ENCODE data around the gene ZNF511.

The ZNF511 gene

DNA sequence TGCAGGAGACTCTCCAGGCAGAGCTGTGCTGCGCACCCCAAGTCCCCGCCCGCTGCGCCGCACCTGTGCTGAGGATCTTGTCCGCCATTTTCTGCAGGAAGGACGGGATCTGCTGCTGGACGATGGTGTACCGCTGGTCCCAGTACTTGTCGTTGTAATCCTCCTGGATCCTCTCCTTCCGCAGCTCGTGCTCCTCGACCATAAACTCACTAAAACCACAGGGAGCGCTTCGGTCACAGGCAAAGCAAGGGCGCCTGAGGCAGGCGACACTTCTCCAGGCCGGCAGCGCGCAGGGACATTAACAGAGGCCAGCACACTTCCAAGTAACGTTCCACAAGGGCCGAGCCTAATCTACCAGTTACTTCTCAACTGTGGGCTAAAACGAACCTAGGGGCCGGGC lies 19.0 kb upstream of the ZNF511 start:
- no peak for DNase-seq (ENCODE audit: extremely low spot score)
- POLR2A ChIA-PET: no interaction called here
- TF ChIP-seq, protein P1, sequence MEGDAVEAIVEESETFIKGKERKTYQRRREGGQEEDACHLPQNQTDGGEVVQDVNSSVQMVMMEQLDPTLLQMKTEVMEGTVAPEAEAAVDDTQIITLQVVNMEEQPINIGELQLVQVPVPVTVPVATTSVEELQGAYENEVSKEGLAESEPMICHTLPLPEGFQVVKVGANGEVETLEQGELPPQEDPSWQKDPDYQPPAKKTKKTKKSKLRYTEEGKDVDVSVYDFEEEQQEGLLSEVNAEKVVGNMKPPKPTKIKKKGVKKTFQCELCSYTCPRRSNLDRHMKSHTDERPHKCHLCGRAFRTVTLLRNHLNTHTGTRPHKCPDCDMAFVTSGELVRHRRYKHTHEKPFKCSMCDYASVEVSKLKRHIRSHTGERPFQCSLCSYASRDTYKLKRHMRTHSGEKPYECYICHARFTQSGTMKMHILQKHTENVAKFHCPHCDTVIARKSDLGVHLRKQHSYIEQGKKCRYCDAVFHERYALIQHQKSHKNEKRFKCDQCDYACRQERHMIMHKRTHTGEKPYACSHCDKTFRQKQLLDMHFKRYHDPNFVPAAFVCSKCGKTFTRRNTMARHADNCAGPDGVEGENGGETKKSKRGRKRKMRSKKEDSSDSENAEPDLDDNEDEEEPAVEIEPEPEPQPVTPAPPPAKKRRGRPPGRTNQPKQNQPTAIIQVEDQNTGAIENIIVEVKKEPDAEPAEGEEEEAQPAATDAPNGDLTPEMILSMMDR (IDR thresholded peaks at IDR 0.05; ENCODE audit: control extremely low read depth, extremely low read depth, low read depth, missing control alignments): no peak

DNA sequence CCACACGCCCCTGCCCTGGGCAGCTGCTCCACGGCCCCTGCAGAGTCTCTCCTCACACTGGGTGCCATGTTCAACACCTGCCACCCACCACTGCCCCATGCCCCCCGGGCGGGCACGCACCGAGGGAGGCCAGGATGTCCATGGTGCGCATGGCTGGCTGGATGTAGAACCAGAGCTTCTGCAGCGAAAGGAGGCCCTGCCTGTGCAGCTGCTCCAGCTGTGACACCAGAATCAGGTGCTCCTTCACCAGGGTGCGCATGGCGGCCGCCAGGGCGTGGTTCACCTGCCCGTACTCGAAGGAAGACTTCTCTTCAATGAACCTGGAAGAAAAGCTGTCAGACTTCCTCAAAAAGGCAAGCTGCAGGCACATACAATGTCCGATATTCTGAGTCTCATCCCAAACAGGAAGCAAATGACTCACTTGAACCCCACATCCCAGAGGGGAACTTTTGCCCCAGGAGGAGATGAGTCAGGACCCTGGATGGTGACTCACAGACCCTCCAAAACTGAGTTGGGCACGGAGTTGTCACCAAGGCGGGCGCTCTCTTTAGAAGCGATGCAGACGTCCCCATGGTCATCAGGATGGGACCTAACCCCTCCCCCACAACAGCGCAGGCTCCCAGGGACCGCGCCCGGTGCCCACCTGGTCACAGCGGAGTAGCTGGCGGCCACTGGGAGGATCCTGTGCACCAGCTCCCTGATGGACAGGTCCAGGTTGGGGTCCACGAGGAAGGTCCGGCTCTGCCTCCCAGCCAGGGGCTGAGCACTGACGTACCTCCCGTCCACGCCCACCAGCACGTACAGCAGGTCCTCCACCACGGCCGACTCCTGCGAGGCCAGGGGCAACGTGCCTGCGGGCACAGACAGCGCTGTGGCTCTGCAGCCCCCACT lies 15.6 kb upstream of the ZNF511 start:
- ChIA-PET POLR2A (no interaction called here), CTCF (interaction anchor here (3.2 kb wide), 1 partner anchor 14 kb away, joined by 14 read pairs; no protein-coding TSS in a partner anchor)
- DNase-seq (ENCODE audit: extremely low spot score): no peak

More for the DNA sequence above, 19.0 kb upstream of the ZNF511 start:
- CTCF ChIA-PET: no interaction called here

DNA sequence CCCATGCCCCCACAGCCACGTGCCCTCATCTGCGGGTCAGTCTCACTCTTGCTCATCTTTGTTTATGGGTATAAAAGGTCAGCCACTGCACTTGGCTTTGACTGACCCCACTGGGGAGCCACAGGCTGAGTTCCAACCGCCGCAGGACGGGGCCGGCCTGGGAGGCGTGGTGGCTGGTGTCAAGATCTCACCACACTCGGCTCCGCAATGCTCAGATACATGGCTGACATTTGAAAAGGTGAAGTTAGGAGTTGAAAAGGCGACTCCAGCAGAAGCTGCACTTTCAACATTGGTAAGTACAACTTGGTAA lies 14.9 kb upstream of the ZNF511 start:
- CTCF ChIA-PET: interaction anchor here (3.2 kb wide), 1 partner anchor 14 kb away, joined by 14 read pairs; no protein-coding TSS in a partner anchor
- DNase-seq (ENCODE audit: extremely low spot score): no peak
- POLR2A ChIA-PET: no interaction called here
- TF ChIP-seq, protein P1 (IDR thresholded peaks at IDR 0.05; ENCODE audit: control extremely low read depth, extremely low read depth, low read depth, missing control alignments): no peak

More for the DNA sequence above, 15.6 kb upstream of the ZNF511 start:
- TF ChIP-seq, protein P1 (IDR thresholded peaks at IDR 0.05; ENCODE audit: control extremely low read depth, extremely low read depth, low read depth, missing control alignments): no peak

- TF ChIP-seq, protein P1 (IDR thresholded peaks at IDR 0.05; ENCODE audit: control extremely low read depth, extremely low read depth, low read depth, missing control alignments): no peak
- ChIA-PET CTCF (interaction anchor here (3.2 kb wide), 1 partner anchor 13 kb away, joined by 14 read pairs; no protein-coding TSS in a partner anchor), POLR2A (no interaction called here)
- DNase-seq (ENCODE audit: extremely low spot score): no peak
Observed at GRCh38 chr10:133294189-133294588, 14.5 kb upstream of the ZNF511 start.

GRCh38 chr10:133295426-133296320 lies 13.0 kb upstream of the ZNF511 start:
- POLR2A ChIA-PET: no interaction called here
- DNase-seq (ENCODE audit: extremely low spot score): no peak
- TF ChIP-seq, protein P1 (IDR thresholded peaks at IDR 0.05; ENCODE audit: control extremely low read depth, extremely low read depth, low read depth, missing control alignments): no peak
- CTCF ChIA-PET: interaction anchor here (1.1 to 3.2 kb wide), 3 partner anchors 10 to 12 kb away, joined by 3 to 14 read pairs (median 5); no protein-coding TSS in a partner anchor

DNA sequence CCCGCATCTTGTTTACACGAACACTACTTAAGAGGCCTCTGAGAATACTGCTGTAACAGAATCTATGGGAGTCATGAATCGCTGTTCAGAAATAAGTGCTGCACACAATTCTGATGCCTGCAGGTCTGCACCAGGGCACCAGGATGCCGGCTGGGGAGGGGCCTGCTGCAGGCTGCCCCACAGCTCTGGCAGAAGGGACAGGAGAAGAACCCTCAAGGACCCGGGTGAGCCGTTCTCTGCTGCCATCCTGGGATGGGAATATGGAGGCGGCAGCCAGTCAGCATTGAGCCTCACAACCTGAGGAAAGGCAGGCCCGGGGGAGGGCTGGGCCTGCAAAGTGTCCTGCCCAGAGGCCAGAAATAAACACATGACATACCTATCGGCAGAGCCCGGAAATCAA lies 11.2 kb upstream of the ZNF511 start:
- DNase-seq (ENCODE audit: extremely low spot score): no peak
- CTCF ChIA-PET: interaction anchor here (2.0 kb wide), 1 partner anchor 11 kb away, joined by 5 read pairs; no protein-coding TSS in a partner anchor
- TF ChIP-seq, protein P1 (IDR thresholded peaks at IDR 0.05; ENCODE audit: control extremely low read depth, extremely low read depth, low read depth, missing control alignments): no peak
- POLR2A ChIA-PET: no interaction called here
